ENCODE data around the gene KDM8. TPM values are rescaled to one million over a fixed set of nuclear protein-coding genes. Genes with fewer than 3 reads are reported as not detected.

Gene KDM8
- polyA plus RNA-seq, 1 of the 3 experiments (the other 2 are of a cell fraction): 3.3 TPM

DNA sequence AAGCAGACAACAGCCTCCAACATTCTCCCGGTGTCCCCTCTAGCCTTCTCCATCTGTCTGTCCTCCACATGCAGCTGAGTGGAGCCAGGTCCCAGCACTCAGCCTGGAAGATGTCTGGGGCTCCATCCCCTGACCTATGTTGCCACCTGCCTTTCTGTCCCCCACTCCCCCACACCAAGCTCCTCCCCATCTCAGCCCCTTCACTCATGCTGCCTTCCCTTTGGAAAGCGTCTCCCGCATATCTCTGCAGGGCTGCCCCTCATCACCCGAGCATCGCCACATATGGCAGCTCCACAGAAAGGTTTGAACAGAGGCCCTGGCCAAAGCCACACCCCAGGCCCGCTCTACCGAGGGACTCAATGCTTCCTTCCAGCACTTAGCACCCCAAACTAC is 41.0 kb downstream of the KDM8 start:
- Histone ChIP-seq H3K4me1 (ENCODE audit: control insufficient read depth in 1 of 2, insufficient read depth in 2 of 2, low read depth in 1 of 2, low read length in 1 of 2) (peaks cover 6 to 41% of the 10 kb centered on the region in 2 experiments; a peak in 3 of 4 replicates), H3K4me3 (ENCODE audit: low read depth in 2 of 2, low read length in 1 of 2) (no peak overlapping the region), H3K9me3 (no peaks in the 10 kb centered on the region), H3K9ac (no peak overlapping the region), H3K36me3 (replicated peaks in 1 of 2; ENCODE audit: control insufficient read depth in 1 of 2, insufficient read depth in 2 of 2, low read length in 1 of 2) (no peaks in the 10 kb centered on the region), H3K9me2 (no peaks in the 10 kb centered on the region), H3F3A (replicated peaks; ENCODE audit: insufficient read depth) (peaks cover 11% of the 10 kb centered on the region), H4K20me1 (ENCODE audit: insufficient read depth) (no peaks in the 10 kb centered on the region), H3K27ac (ENCODE audit: low read depth in 2 of 2, low read length in 1 of 2) (no peak overlapping the region), H2AFZ (ENCODE audit: low read depth) (no peak overlapping the region), H3K79me2 (ENCODE audit: insufficient read depth) (no peaks in the 10 kb centered on the region), H3K4me2 (no peak overlapping the region), H3K27me3 (ENCODE audit: insufficient read depth) (no peaks in the 10 kb centered on the region)
- no peak for DNase-seq
- ChIA-PET POLR2A (no interaction called here), CTCF (interaction anchor here (1.2 to 4.1 kb wide), 2 partner anchors 9 to 65 kb away, joined by 4 to 29 read pairs; no protein-coding TSS in a partner anchor)
- WGBS (ENCODE audit: low lambda C conversion rate): 95% methylated on average over 7 of the region's 7 CpGs
- TF ChIP-seq NFIC (IDR thresholded peaks at IDR 0.05; ENCODE audit: borderline replicate concordance) (no peak), EP300 (IDR thresholded peaks at IDR 0.05; ENCODE audit: borderline replicate concordance in 1 of 2, low read depth in 1 of 2, low read length in 1 of 2) (no peak), RCOR1 (IDR thresholded peaks at IDR 0.05; ENCODE audit: low read length) (no peak), SIN3A (IDR thresholded peaks at IDR 0.05; ENCODE audit: borderline replicate concordance, low read depth, low read length) (no peak), GABPA (IDR thresholded peaks at IDR 0.05; ENCODE audit: low read depth) (no peak), TEAD4 (IDR thresholded peaks at IDR 0.05; ENCODE audit: borderline replicate concordance, insufficient read depth) (no peak), NRF1 (IDR thresholded peaks at IDR 0.05; ENCODE audit: low read depth, low read length) (no peak), MEF2A (IDR thresholded peaks at IDR 0.05; ENCODE audit: borderline replicate concordance, low read depth) (no peak), RXRA (IDR thresholded peaks at IDR 0.05; ENCODE audit: borderline replicate concordance, low read depth) (no peak), ELF1 (IDR thresholded peaks at IDR 0.05) (no peak), FOXJ3 (CRISPR knock-in tag; IDR thresholded peaks at IDR 0.05) (no peak)
- TF ChIP-seq, protein P1, sequence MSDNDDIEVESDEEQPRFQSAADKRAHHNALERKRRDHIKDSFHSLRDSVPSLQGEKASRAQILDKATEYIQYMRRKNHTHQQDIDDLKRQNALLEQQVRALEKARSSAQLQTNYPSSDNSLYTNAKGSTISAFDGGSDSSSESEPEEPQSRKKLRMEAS (IDR thresholded peaks at IDR 0.05; ENCODE audit: low read depth): no peak
- TF ChIP-seq, protein P2, sequence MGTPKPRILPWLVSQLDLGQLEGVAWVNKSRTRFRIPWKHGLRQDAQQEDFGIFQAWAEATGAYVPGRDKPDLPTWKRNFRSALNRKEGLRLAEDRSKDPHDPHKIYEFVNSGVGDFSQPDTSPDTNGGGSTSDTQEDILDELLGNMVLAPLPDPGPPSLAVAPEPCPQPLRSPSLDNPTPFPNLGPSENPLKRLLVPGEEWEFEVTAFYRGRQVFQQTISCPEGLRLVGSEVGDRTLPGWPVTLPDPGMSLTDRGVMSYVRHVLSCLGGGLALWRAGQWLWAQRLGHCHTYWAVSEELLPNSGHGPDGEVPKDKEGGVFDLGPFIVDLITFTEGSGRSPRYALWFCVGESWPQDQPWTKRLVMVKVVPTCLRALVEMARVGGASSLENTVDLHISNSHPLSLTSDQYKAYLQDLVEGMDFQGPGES (IDR thresholded peaks at IDR 0.05; ENCODE audit: low read depth, low read length): no peak
- TF ChIP-seq, protein P3, sequence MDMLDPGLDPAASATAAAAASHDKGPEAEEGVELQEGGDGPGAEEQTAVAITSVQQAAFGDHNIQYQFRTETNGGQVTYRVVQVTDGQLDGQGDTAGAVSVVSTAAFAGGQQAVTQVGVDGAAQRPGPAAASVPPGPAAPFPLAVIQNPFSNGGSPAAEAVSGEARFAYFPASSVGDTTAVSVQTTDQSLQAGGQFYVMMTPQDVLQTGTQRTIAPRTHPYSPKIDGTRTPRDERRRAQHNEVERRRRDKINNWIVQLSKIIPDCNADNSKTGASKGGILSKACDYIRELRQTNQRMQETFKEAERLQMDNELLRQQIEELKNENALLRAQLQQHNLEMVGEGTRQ (IDR thresholded peaks at IDR 0.05; ENCODE audit: borderline replicate concordance, low read depth, low read length): no peak

DNA sequence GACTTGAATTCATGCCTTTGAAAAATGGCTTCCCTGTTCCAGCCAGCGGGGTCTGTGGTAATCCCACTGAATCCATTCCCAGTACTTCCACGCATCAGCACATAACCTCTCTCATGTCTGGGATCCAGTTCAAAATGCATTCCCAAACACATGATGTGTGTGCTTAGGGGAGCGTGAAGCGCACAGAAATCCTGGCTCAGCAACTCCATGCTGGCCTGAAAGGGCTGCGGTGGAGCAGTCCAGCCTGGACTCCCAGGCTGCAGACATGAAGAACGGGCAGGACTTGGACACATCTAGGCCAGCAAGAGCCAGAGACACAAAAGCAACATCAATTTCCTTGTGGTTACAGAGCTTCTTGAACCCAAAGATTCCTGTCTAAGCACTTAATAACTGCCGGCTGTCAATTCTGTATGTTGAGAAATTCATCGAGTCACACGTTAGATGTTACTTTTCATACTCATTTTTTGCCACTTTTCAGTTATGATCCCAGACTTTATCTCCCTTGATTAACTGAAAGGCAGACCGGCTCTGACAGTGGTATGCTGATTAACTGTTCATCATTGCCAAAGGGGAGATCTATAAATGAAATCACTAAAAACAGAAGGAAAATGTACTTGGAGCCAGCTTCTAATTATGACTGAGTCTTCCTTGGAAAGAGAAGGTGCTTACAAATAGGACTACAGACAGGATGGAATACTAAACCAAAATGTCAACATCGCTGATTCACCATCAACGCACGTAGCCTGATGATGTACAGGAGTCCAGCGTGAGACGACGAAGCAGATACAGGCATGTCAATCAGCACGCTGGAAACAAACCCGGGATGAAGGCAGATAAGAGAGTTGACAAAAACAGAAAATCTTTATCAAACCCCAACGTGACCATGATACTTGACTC is 42.2 kb downstream of the KDM8 start:
- no peaks in the 10 kb centered on the region for H3K79me2 ChIP-seq (ENCODE audit: insufficient read depth)
- H2AFZ ChIP-seq (ENCODE audit: low read depth): no peak overlapping the region
- peaks cover 14% of the 10 kb centered on the region for H3F3A ChIP-seq (replicated peaks; ENCODE audit: insufficient read depth)
- peaks cover 6 to 41% of the 10 kb centered on the region in 2 experiments; a peak in 3 of 4 replicates for H3K4me1 ChIP-seq (ENCODE audit: control insufficient read depth in 1 of 2, insufficient read depth in 2 of 2, low read depth in 1 of 2, low read length in 1 of 2)
- no peaks in the 10 kb centered on the region for H3K36me3 ChIP-seq (replicated peaks in 1 of 2; ENCODE audit: control insufficient read depth in 1 of 2, insufficient read depth in 2 of 2, low read length in 1 of 2)
- no peak overlapping the region for H3K4me2 ChIP-seq
- H3K27ac ChIP-seq (ENCODE audit: low read depth in 2 of 2, low read length in 1 of 2): peak overlapping the region in 1 of 2 experiments; percentile 50; a peak in 2 of 4 replicates
- no peak for DNase-seq
- H4K20me1 ChIP-seq (ENCODE audit: insufficient read depth): no peaks in the 10 kb centered on the region
- 63% methylated on average over 19 of the region's 19 CpGs for WGBS (ENCODE audit: low lambda C conversion rate)
- H3K9me2 ChIP-seq: no peaks in the 10 kb centered on the region
- no peaks in the 10 kb centered on the region for H3K27me3 ChIP-seq (ENCODE audit: insufficient read depth)
- H3K9me3 ChIP-seq: no peaks in the 10 kb centered on the region
- H3K9ac ChIP-seq: no peak overlapping the region; the same call in 1 of the 2 replicates
- no peak overlapping the region for H3K4me3 ChIP-seq (ENCODE audit: low read depth in 2 of 2, low read length in 1 of 2)
- ChIA-PET POLR2A (no interaction called here), CTCF (interaction anchor here (0.6 to 4.1 kb wide), 3 partner anchors 10 to 1391 kb away, joined by 3 to 29 read pairs (median 4); no protein-coding TSS in a partner anchor)
- TF ChIP-seq FOSL2 (IDR thresholded peaks at IDR 0.05; ENCODE audit: borderline replicate concordance, low read depth) (peak; percentile 21; the same call in 1 of the 2 replicates), TEAD4 (IDR thresholded peaks at IDR 0.05; ENCODE audit: borderline replicate concordance, insufficient read depth) (0 out of 2 replicates have a peak, but pooled peaks have one; percentile 9), NFIC (IDR thresholded peaks at IDR 0.05; ENCODE audit: borderline replicate concordance) (0 out of 2 replicates have a peak, but pooled peaks have one; percentile 11), FOXM1 (IDR thresholded peaks at IDR 0.05; ENCODE audit: low read depth) (no peak), EZH2phosphoT487 (IDR thresholded peaks at IDR 0.05; ENCODE audit: borderline replicate concordance, low read depth) (no peak), EP300 (IDR thresholded peaks at IDR 0.05; ENCODE audit: borderline replicate concordance in 1 of 2, low read depth in 1 of 2, low read length in 1 of 2) (no peak), RXRA (IDR thresholded peaks at IDR 0.05; ENCODE audit: borderline replicate concordance, low read depth) (0 out of 2 replicates have a peak, but pooled peaks have one; percentile 22), TCF12 (IDR thresholded peaks at IDR 0.05) (peak; percentile 53; the same call in 1 of the 2 replicates)
- TF ChIP-seq, protein P4, sequence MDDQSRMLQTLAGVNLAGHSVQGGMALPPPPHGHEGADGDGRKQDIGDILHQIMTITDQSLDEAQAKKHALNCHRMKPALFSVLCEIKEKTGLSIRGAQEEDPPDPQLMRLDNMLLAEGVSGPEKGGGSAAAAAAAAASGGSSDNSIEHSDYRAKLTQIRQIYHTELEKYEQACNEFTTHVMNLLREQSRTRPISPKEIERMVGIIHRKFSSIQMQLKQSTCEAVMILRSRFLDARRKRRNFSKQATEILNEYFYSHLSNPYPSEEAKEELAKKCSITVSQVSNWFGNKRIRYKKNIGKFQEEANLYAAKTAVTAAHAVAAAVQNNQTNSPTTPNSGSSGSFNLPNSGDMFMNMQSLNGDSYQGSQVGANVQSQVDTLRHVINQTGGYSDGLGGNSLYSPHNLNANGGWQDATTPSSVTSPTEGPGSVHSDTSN (IDR thresholded peaks at IDR 0.05): peak; percentile 81
- TF ChIP-seq, protein P2 (IDR thresholded peaks at IDR 0.05; ENCODE audit: low read depth, low read length): no peak
